Measurements from ENCODE around the gene OR56A5.

The OR56A5 gene

DNA sequence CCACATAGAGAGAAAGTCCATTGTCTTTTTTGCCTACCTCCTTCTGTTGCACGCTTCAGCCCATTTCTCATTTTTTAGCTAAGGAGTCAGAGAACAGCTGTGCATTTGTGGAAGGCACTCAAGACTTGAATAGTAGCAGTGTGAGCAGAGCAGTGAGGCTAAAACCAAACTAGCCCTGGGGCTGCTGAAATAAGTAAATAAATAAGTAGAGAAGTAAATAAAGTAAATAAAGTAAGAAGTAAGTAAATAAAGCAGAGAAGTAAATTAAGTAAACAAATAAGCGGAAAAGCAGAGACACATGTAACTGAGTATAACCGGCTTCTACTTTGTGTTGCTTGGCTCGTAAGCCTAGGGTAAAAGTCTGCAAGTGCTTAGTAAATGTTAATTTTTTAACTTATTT lies 20.9 kb upstream of the OR56A5 start:
- H3K36me3 ChIP-seq (ENCODE audit: low read depth), result no peaks in the 10 kb centered on the region
- H3K4me3 ChIP-seq (ENCODE audit: severe bottlenecking), result no peak overlapping the region
- TF ChIP-seq, protein P1, sequence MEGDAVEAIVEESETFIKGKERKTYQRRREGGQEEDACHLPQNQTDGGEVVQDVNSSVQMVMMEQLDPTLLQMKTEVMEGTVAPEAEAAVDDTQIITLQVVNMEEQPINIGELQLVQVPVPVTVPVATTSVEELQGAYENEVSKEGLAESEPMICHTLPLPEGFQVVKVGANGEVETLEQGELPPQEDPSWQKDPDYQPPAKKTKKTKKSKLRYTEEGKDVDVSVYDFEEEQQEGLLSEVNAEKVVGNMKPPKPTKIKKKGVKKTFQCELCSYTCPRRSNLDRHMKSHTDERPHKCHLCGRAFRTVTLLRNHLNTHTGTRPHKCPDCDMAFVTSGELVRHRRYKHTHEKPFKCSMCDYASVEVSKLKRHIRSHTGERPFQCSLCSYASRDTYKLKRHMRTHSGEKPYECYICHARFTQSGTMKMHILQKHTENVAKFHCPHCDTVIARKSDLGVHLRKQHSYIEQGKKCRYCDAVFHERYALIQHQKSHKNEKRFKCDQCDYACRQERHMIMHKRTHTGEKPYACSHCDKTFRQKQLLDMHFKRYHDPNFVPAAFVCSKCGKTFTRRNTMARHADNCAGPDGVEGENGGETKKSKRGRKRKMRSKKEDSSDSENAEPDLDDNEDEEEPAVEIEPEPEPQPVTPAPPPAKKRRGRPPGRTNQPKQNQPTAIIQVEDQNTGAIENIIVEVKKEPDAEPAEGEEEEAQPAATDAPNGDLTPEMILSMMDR (IDR thresholded peaks at IDR 0.05; ENCODE audit: poor library complexity, severe bottlenecking), result no peak
- ATAC-seq (ENCODE audit: low read depth) (no peak), DNase-seq (ENCODE audit: low spot score) (no peak)
- H3K27me3 ChIP-seq (ENCODE audit: insufficient read depth, poor library complexity, severe bottlenecking), result peaks cover 5% of the 10 kb centered on the region
- H3K9me3 ChIP-seq (ENCODE audit: severe bottlenecking), result no peaks in the 10 kb centered on the region
- H3K27ac ChIP-seq (ENCODE audit: poor library complexity, severe bottlenecking), result no peak overlapping the region
- H3K4me1 ChIP-seq (ENCODE audit: insufficient read depth, poor library complexity, severe bottlenecking), result no peaks in the 10 kb centered on the region

DNA sequence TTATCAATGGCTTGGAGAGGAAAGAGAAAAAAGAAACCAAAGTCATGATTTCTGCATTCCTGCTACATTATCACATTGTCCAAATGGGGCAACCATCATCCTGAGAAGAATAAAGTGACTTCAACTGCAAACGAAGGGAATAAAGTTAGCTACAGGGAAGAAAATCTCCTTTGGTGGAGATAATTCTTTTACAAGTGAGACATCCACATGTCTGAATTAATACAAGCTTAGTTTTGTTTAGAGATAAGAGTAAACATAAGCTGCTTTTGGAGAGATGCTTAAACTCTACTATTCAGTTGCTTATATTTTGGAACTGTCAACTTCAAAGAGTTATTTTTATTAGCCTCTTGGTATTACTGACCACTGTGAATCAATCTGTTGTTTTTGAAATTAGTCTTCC lies 18.6 kb upstream of the OR56A5 start, which contains the start of gene OR52L1:
OR52L1 (minus strand) TSS at position 101 of the 400 bp plus-strand sequence; CDS start at position 46, 55 bp downstream.
- no peaks in the 10 kb centered on the region for H3K9me3 ChIP-seq (ENCODE audit: severe bottlenecking)
- DNase-seq (ENCODE audit: low spot score) (no peak), ATAC-seq (ENCODE audit: low read depth) (no peak)
- H3K4me3 ChIP-seq (ENCODE audit: severe bottlenecking), result no peak within 1 kb of the TSS
- TF ChIP-seq, protein P1 (IDR thresholded peaks at IDR 0.05; ENCODE audit: poor library complexity, severe bottlenecking), result no peak
- no peaks in the 10 kb centered on the region for H3K4me1 ChIP-seq (ENCODE audit: insufficient read depth, poor library complexity, severe bottlenecking)
- H3K27ac ChIP-seq (ENCODE audit: poor library complexity, severe bottlenecking), result no peak within 1 kb of the TSS
- no peaks in the 10 kb centered on the region for H3K36me3 ChIP-seq (ENCODE audit: low read depth)
- H3K27me3 ChIP-seq (ENCODE audit: insufficient read depth, poor library complexity, severe bottlenecking), result peaks cover 5% of the 10 kb centered on the region

DNA sequence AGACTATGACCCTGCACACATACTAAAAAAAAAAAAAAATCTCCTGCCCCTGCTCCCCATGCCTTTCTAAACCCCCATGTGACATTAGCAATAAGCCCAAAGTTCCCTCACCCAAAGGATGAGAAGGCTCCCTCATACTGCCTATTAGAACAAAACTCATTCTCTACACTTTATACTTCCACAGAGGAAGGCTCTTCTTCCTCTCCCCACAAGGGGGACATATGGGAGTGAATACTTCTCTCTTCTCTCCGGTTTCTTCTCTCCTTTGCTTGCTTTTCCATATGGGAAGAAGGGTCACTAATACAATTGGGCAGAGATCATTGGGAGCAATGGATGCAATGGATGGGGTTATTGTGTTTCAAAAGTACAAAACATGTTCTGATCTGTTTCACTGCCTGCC lies 15.1 kb upstream of the OR56A5 start:
- ATAC-seq (ENCODE audit: low read depth), result no peak
- H3K4me1 ChIP-seq (ENCODE audit: insufficient read depth, poor library complexity, severe bottlenecking), result no peaks in the 10 kb centered on the region
- TF ChIP-seq, protein P1 (IDR thresholded peaks at IDR 0.05; ENCODE audit: poor library complexity, severe bottlenecking), result no peak

DNA sequence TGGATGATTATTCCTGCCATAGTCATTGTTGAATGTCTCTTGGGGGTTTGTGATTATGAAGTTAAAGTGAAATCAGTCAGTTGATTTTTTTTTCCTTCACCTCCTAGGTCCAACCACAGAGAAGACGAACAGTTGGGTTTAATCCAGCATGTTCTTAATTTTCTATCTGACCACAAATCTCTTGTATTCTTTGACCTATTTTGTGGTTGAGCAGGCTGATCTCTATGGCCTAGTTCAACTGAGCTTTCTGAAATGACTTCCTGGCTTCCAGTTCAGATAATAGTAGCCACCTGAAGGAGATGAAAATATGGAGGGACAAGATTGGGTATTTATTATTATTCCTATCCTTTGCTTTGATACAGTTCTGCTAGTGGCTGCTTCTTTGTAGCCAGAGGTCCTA lies 5.2 kb upstream of the OR56A5 start:
- no peaks in the 10 kb centered on the region for H3K27me3 ChIP-seq (ENCODE audit: insufficient read depth, poor library complexity, severe bottlenecking)
- no peaks in the 10 kb centered on the region for H3K4me1 ChIP-seq (ENCODE audit: insufficient read depth, poor library complexity, severe bottlenecking)
- TF ChIP-seq, protein P1 (IDR thresholded peaks at IDR 0.05; ENCODE audit: poor library complexity, severe bottlenecking), result no peak
- H3K36me3 ChIP-seq (ENCODE audit: low read depth), result no peaks in the 10 kb centered on the region
- DNase-seq (ENCODE audit: low spot score), result no peak
- ATAC-seq (ENCODE audit: low read depth), result no peak
- no peaks in the 10 kb centered on the region for H3K9me3 ChIP-seq (ENCODE audit: severe bottlenecking)
- H3K27ac ChIP-seq (ENCODE audit: poor library complexity, severe bottlenecking), result no peak overlapping the region
- H3K4me3 ChIP-seq (ENCODE audit: severe bottlenecking), result no peak overlapping the region

More for the DNA sequence above, 15.1 kb upstream of the OR56A5 start:
- no peak for DNase-seq (ENCODE audit: low spot score)
- no peaks in the 10 kb centered on the region for H3K27me3 ChIP-seq (ENCODE audit: insufficient read depth, poor library complexity, severe bottlenecking)
- no peak overlapping the region for H3K27ac ChIP-seq (ENCODE audit: poor library complexity, severe bottlenecking)
- no peak overlapping the region for H3K4me3 ChIP-seq (ENCODE audit: severe bottlenecking)
- H3K36me3 ChIP-seq (ENCODE audit: low read depth), result no peaks in the 10 kb centered on the region
- no peaks in the 10 kb centered on the region for H3K9me3 ChIP-seq (ENCODE audit: severe bottlenecking)

DNA sequence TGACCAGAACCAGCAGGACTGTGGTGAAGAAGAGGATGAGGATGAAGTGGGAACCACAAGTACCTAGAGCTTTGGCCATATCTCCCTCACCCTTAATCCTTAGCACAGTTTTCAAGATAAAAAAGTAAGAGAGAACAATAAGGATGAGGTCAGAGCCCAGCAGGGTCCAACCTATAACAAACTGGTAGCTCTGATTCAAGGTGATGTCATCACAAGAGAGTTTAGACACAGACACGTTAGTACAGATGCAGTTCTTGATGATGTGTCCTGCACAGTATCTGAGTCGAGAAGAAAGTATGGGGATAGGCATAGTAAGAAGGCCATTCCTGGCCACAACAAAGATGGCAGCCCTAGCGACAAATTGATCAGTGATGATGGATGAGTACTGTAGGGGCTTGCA lies 586 bp downstream of the OR56A5 start:
- no peak for DNase-seq (ENCODE audit: low spot score)
- Histone ChIP-seq H3K4me3 (ENCODE audit: severe bottlenecking) (no peak overlapping the region), H3K9me3 (ENCODE audit: severe bottlenecking) (no peaks in the 10 kb centered on the region), H3K36me3 (ENCODE audit: low read depth) (no peaks in the 10 kb centered on the region), H3K27me3 (ENCODE audit: insufficient read depth, poor library complexity, severe bottlenecking) (no peaks in the 10 kb centered on the region), H3K4me1 (ENCODE audit: insufficient read depth, poor library complexity, severe bottlenecking) (no peaks in the 10 kb centered on the region), H3K27ac (ENCODE audit: poor library complexity, severe bottlenecking) (no peak overlapping the region)
- TF ChIP-seq, protein P1 (IDR thresholded peaks at IDR 0.05; ENCODE audit: poor library complexity, severe bottlenecking), result no peak
- peak; percentile 42; the same call in 1 of the 3 replicates for ATAC-seq (ENCODE audit: low read depth)
